GM23338 (cell line): ENCODE measurements around the gene KDM6B. TPM values are rescaled to one million over a fixed set of nuclear protein-coding genes. Genes with fewer than 3 reads are reported as not detected.

Experiments used
- ATAC-seq: fragments of 200-7000 bp; cut with Tn5 transposase; 3 replicates; pipeline ENCODE4 v1.9.1; 2020
- DNase-seq: peaks from one replicate; pipeline ENCODE4 v3.0.0-alpha.2; 2015; ENCODE audit warnings: low spot score
- H2AFZ ChIP-seq: fragments of 200-600 bp; sonication (generic); 2 replicates; pipeline ENCODE4 v1.8.0; 2016; ENCODE audit warnings: antibody characterized with exemption, mild to moderate bottlenecking, moderate library complexity
- H3F3A ChIP-seq: fragments of 200-600 bp; sonication (generic); replicated peaks from 2 replicates; pipeline ENCODE4 v1.8.0; 2017; ENCODE audit warnings: antibody characterized with exemption, mixed run types, low read depth
- H3K27ac ChIP-seq: fragments of 200-600 bp; sonication (generic); 2 replicates; pipeline ENCODE4 v1.6.1; 2016; ENCODE audit warnings: low read depth
- H3K27me3 ChIP-seq: fragments of 200-600 bp; sonication (generic); 2 replicates; pipeline ENCODE4 v1.8.0; 2016; ENCODE audit warnings: mild to moderate bottlenecking, mixed run types, moderate library complexity; ENCODE audit not compliant: insufficient read depth
- H3K36me3 ChIP-seq: fragments of 200-600 bp; sonication (generic); 2 replicates; pipeline ENCODE4 v1.8.0; 2016; ENCODE audit warnings: mild to moderate bottlenecking; ENCODE audit not compliant: insufficient read depth
- H3K4me1 ChIP-seq: fragments of 200-600 bp; sonication (generic); 2 replicates; pipeline ENCODE4 v1.8.0; 2016; ENCODE audit warnings: mild to moderate bottlenecking, moderate library complexity; ENCODE audit not compliant: insufficient read depth
- H3K4me2 ChIP-seq: fragments of 200-600 bp; sonication (generic); 2 replicates; pipeline ENCODE4 v1.7.1; 2017; ENCODE audit warnings: mixed run types
- H3K4me3 ChIP-seq: fragments of 200-600 bp; sonication (generic); 2 replicates; pipeline ENCODE4 v1.6.1; 2016; ENCODE audit warnings: mixed run types
- H3K79me2 ChIP-seq: fragments of 200-600 bp; sonication (generic); replicated peaks from 2 replicates; pipeline ENCODE4 v1.8.0; 2017; ENCODE audit warnings: mild to moderate bottlenecking; ENCODE audit not compliant: insufficient read depth
- H3K9me2 ChIP-seq: fragments of 200-600 bp; sonication (generic); 2 replicates; pipeline ENCODE4 v1.8.0; 2017; ENCODE audit not compliant: insufficient read depth
- H4K20me1 ChIP-seq: fragments of 200-600 bp; sonication (generic); replicated peaks from 2 replicates; pipeline ENCODE4 v1.8.0; 2017; ENCODE audit warnings: mild to moderate bottlenecking; ENCODE audit not compliant: insufficient read depth
- H3K27ac Mint-ChIP-seq: 2 replicates; pipeline ENCODE4 v1.8.0; 2020; ENCODE audit warnings: inconsistent platforms, mild to moderate bottlenecking, moderate library complexity, mixed read lengths
- H3K27me3 Mint-ChIP-seq: 3 replicates; pipeline ENCODE4 v1.8.0; 2022; ENCODE audit warnings: low read depth, mild to moderate bottlenecking, moderate library complexity, mixed read lengths, inconsistent platforms; ENCODE audit not compliant: insufficient read depth, poor library complexity
- H3K36me3 Mint-ChIP-seq: 3 replicates; pipeline ENCODE4 v1.8.0; 2021; ENCODE audit warnings: low read depth, mild to moderate bottlenecking, inconsistent platforms, moderate library complexity, mixed read lengths
- H3K4me1 Mint-ChIP-seq: 3 replicates; pipeline ENCODE4 v1.8.0; 2020; ENCODE audit warnings: mild to moderate bottlenecking, inconsistent platforms, mixed read lengths
- H3K4me3 Mint-ChIP-seq: 3 replicates; pipeline ENCODE4 v1.8.0; 2021; ENCODE audit warnings: moderate library complexity, mild to moderate bottlenecking, inconsistent platforms, mixed read lengths
- H3K9me3 Mint-ChIP-seq: 3 replicates; pipeline ENCODE4 v1.8.0; 2020; ENCODE audit warnings: moderate library complexity, mild to moderate bottlenecking, inconsistent platforms, mixed read lengths
- CREB1 ChIP-seq: fragments of 250-450 bp; sonication (Bioruptor Pico); IDR thresholded peaks from 2 replicates; pipeline ENCODE4 v1.5.0; 2020; ENCODE audit warnings: low read depth, mild to moderate bottlenecking, moderate library complexity
- EZH2 ChIP-seq: fragments of 200-600 bp; sonication (generic); IDR thresholded peaks from one replicate; pipeline ENCODE4 v1.8.0; 2017; ENCODE audit warnings: antibody characterized with exemption, mild to moderate bottlenecking, low read depth; ENCODE audit not compliant: unreplicated experiment
- NANOG ChIP-seq: IDR thresholded peaks from 2 replicates; pipeline ENCODE4 v1.6.1; 2016; ENCODE audit warnings: antibody characterized with exemption, borderline replicate concordance
- POLR2AphosphoS5 ChIP-seq: IDR thresholded peaks from 2 replicates; pipeline ENCODE4 v1.6.1; 2016; ENCODE audit warnings: antibody characterized with exemption, low read depth
- STAT1 ChIP-seq: IDR thresholded peaks from one replicate; pipeline ENCODE4 v1.6.1; 2016; ENCODE audit warnings: antibody characterized with exemption; ENCODE audit not compliant: unreplicated experiment
- ZNF114 ChIP-seq: fragments of 250-450 bp; sonication (Bioruptor Pico); IDR thresholded peaks from 2 replicates; pipeline ENCODE4 v1.5.0; 2020; ENCODE audit warnings: mild to moderate bottlenecking, moderate library complexity
- polyA plus RNA-seq: library from polyadenylated mRNA; unstranded; fragments of >200 nt; fragmentation: Nextera tagmentation; extraction: Ambion mirVana; gene quantifications from 2 replicates; pipeline ENCODE4 v1.2.1, GENCODE V29; 2016
- total RNA-seq: library from RNA; depleted of rRNA; stranded (reverse); fragments of >200 nt; shearing (Covaris generic); gene quantifications from 2 replicates; pipeline ENCODE4 v1.2.3, GENCODE V29; 2014
- TF ChIP-seq, protein P1 (sequence below): IDR thresholded peaks from one replicate; pipeline ENCODE4 v1.6.1; 2018; ENCODE audit warnings: antibody characterized with exemption; ENCODE audit not compliant: unreplicated experiment
- TF ChIP-seq, protein P2 (sequence below): IDR thresholded peaks from 2 replicates; pipeline ENCODE4 v1.6.1; 2016; ENCODE audit warnings: antibody characterized with exemption
- TF ChIP-seq, protein P3 (sequence below): fragments of 250-450 bp; sonication (Bioruptor Pico); IDR thresholded peaks from 2 replicates; pipeline ENCODE4 v1.5.0; 2020; ENCODE audit warnings: mild to moderate bottlenecking, moderate library complexity

The KDM6B gene
- total and polyA plus RNA-seq, 2 experiments from 2014 or later, result 1.1 to 1.4 TPM

DNA sequence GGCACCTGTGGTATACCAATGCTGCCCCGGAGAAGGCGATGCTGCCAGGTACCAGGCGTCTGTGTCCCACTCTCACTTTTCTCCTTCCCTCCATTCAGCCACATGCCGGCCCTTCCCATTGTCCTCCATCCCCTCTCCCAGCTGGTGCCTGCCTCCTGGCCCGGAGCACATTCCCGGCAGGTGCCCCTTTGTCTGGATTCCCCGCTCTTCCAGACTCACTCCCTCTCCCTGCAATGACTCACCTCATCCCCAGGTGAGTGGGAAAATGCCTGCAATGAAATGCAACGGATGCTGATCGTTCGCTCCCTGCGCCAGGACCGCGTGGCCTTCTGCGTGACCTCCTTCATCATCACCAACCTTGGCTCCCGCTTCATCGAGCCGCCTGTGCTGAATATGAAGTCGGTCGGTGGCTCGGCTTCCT, 10.4 kb upstream of the KDM6B start (continued):
- TF ChIP-seq, protein P1, sequence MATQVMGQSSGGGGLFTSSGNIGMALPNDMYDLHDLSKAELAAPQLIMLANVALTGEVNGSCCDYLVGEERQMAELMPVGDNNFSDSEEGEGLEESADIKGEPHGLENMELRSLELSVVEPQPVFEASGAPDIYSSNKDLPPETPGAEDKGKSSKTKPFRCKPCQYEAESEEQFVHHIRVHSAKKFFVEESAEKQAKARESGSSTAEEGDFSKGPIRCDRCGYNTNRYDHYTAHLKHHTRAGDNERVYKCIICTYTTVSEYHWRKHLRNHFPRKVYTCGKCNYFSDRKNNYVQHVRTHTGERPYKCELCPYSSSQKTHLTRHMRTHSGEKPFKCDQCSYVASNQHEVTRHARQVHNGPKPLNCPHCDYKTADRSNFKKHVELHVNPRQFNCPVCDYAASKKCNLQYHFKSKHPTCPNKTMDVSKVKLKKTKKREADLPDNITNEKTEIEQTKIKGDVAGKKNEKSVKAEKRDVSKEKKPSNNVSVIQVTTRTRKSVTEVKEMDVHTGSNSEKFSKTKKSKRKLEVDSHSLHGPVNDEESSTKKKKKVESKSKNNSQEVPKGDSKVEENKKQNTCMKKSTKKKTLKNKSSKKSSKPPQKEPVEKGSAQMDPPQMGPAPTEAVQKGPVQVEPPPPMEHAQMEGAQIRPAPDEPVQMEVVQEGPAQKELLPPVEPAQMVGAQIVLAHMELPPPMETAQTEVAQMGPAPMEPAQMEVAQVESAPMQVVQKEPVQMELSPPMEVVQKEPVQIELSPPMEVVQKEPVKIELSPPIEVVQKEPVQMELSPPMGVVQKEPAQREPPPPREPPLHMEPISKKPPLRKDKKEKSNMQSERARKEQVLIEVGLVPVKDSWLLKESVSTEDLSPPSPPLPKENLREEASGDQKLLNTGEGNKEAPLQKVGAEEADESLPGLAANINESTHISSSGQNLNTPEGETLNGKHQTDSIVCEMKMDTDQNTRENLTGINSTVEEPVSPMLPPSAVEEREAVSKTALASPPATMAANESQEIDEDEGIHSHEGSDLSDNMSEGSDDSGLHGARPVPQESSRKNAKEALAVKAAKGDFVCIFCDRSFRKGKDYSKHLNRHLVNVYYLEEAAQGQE, result no peak
- no peak for TF ChIP-seq ZNF114 (CRISPR knock-in tag)
- TF ChIP-seq STAT1, result no peak
- no peak for TF ChIP-seq EZH2

DNA sequence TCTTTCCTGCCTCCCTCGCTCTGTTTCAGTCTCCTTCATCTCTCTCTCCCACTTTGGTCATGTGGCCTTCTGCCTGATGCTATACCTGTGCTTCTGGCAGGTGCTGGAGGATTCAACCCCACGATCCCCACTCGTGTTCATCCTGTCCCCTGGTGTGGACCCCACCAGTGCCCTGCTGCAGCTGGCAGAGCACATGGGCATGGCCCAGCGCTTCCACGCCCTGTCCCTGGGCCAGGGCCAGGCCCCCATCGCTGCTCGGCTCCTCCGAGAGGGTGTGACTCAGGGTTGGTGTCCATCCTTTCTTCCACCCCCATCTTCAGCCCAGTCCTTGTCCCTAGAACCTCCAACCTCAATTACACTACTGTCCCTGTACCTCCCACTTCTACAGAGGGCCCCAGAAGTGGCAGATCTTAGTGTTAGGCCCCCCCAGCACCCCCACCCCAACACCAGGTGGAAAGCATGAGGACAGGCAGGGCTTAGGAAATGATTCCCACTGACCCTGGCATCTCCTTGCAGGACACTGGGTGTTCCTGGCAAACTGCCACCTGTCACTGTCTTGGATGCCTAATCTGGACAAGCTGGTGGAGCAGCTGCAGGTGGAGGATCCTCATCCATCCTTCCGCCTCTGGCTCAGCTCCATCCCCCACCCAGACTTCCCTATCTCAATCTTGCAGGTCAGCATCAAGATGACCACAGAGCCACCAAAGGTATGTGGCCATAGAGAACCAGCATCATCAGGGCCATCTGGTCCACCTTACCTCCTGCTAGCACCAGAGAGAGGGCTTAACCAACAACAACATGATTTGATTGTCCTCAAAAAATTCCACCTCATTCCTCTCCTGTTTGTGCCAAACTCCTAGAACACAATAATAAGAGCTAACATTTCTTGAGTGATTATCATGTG, 9.7 kb upstream of the KDM6B start:
- H4K20me1 ChIP-seq, result no peaks in the 10 kb centered on the region
- Mint-ChIP-seq H3K4me1 (peaks cover 16% of the 10 kb centered on the region), H3K36me3 (no peaks in the 10 kb centered on the region), H3K27ac (no peak overlapping the region), H3K9me3 (no peaks in the 10 kb centered on the region), H3K27me3 (peaks cover 26% of the 10 kb centered on the region), H3K4me3 (no peak overlapping the region; the same call in 2 of the 3 replicates)
- no peaks in the 10 kb centered on the region for H3K4me1 ChIP-seq
- H3K79me2 ChIP-seq, result no peaks in the 10 kb centered on the region
- no peaks in the 10 kb centered on the region for H3F3A ChIP-seq
- H2AFZ ChIP-seq, result peak overlapping the region; percentile 52; the same call in 1 of the 2 replicates
- no peaks in the 10 kb centered on the region for H3K36me3 ChIP-seq
- no peak overlapping the region for H3K27ac ChIP-seq
- DNase-seq (no peak), ATAC-seq (no peak)
- no peaks in the 10 kb centered on the region for H3K9me2 ChIP-seq
- H3K27me3 ChIP-seq, result peaks cover 37% of the 10 kb centered on the region; the same call in 1 of the 2 replicates
- no peak overlapping the region for H3K4me2 ChIP-seq
- H3K4me3 ChIP-seq, result no peak overlapping the region
- no peak for TF ChIP-seq CREB1 (CRISPR knock-in tag)
- TF ChIP-seq, protein P2, sequence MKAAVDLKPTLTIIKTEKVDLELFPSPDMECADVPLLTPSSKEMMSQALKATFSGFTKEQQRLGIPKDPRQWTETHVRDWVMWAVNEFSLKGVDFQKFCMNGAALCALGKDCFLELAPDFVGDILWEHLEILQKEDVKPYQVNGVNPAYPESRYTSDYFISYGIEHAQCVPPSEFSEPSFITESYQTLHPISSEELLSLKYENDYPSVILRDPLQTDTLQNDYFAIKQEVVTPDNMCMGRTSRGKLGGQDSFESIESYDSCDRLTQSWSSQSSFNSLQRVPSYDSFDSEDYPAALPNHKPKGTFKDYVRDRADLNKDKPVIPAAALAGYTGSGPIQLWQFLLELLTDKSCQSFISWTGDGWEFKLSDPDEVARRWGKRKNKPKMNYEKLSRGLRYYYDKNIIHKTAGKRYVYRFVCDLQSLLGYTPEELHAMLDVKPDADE, result no peak
- TF ChIP-seq POLR2AphosphoS5, result no peak
- TF ChIP-seq, protein P3, sequence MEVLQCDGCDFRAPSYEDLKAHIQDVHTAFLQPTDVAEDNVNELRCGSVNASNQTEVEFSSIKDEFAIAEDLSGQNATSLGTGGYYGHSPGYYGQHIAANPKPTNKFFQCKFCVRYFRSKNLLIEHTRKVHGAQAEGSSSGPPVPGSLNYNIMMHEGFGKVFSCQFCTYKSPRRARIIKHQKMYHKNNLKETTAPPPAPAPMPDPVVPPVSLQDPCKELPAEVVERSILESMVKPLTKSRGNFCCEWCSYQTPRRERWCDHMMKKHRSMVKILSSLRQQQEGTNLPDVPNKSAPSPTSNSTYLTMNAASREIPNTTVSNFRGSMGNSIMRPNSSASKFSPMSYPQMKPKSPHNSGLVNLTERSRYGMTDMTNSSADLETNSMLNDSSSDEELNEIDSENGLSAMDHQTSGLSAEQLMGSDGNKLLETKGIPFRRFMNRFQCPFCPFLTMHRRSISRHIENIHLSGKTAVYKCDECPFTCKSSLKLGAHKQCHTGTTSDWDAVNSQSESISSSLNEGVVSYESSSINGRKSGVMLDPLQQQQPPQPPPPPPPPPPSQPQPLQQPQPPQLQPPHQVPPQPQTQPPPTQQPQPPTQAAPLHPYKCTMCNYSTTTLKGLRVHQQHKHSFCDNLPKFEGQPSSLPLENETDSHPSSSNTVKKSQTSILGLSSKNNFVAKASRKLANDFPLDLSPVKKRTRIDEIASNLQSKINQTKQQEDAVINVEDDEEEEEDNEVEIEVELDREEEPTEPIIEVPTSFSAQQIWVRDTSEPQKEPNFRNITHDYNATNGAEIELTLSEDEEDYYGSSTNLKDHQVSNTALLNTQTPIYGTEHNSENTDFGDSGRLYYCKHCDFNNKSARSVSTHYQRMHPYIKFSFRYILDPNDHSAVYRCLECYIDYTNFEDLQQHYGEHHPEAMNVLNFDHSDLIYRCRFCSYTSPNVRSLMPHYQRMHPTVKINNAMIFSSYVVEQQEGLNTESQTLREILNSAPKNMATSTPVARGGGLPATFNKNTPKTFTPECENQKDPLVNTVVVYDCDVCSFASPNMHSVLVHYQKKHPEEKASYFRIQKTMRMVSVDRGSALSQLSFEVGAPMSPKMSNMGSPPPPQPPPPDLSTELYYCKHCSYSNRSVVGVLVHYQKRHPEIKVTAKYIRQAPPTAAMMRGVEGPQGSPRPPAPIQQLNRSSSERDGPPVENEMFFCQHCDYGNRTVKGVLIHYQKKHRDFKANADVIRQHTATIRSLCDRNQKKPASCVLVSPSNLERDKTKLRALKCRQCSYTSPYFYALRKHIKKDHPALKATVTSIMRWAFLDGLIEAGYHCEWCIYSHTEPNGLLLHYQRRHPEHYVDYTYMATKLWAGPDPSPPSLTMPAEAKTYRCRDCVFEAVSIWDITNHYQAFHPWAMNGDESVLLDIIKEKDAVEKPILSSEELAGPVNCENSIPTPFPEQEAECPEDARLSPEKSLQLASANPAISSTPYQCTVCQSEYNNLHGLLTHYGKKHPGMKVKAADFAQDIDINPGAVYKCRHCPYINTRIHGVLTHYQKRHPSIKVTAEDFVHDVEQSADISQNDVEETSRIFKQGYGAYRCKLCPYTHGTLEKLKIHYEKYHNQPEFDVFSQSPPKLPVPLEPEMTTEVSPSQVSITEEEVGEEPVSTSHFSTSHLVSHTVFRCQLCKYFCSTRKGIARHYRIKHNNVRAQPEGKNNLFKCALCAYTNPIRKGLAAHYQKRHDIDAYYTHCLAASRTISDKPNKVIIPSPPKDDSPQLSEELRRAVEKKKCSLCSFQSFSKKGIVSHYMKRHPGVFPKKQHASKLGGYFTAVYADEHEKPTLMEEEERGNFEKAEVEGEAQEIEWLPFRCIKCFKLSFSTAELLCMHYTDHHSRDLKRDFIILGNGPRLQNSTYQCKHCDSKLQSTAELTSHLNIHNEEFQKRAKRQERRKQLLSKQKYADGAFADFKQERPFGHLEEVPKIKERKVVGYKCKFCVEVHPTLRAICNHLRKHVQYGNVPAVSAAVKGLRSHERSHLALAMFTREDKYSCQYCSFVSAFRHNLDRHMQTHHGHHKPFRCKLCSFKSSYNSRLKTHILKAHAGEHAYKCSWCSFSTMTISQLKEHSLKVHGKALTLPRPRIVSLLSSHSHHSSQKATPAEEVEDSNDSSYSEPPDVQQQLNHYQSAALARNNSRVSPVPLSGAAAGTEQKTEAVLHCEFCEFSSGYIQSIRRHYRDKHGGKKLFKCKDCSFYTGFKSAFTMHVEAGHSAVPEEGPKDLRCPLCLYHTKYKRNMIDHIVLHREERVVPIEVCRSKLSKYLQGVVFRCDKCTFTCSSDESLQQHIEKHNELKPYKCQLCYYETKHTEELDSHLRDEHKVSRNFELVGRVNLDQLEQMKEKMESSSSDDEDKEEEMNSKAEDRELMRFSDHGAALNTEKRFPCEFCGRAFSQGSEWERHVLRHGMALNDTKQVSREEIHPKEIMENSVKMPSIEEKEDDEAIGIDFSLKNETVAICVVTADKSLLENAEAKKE (CRISPR knock-in tag), result no peak
- no peak for TF ChIP-seq NANOG
- TF ChIP-seq, protein P1, result no peak
